HG02763 (cell line): Measurements from ENCODE around the gene CTSL.
"Not testable (repeated sequence)": the region's sequence is repeated elsewhere in the genome, so short reads cannot be mapped to it uniquely, and the experiment has no call there.

Source experiments
- ATAC-seq: cut with Tn5 transposase; IDR thresholded peaks from one replicate; pipeline ENCODE4 v1.9.1; 2021; ENCODE audit warnings: mild to moderate bottlenecking, moderate library complexity; ENCODE audit not compliant: unreplicated experiment

The CTSL gene

GRCh38 chr9:87718852-87719612 is 6.9 kb upstream of the CTSL start:
- no peak for ATAC-seq

DNA sequence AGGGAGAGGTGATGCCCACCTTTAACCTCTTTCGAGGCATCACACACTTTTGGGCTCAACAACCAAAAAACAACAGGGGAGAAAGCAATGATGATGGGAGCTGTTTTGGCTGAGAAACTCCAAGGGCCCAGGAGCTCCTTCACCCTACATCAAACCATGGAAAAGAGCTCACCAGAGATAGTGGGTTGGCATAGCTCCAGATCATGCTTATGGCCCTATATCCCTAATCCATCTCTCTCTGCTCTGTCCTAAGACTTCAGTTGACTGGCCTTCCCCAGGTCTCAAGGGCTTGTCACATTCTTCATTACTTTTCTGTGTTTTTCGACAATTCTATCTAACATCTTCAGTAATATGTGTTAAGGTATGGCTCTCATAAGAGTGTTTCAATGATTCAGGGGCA is 5.7 kb upstream of the CTSL start:
- ATAC-seq: no peak

DNA sequence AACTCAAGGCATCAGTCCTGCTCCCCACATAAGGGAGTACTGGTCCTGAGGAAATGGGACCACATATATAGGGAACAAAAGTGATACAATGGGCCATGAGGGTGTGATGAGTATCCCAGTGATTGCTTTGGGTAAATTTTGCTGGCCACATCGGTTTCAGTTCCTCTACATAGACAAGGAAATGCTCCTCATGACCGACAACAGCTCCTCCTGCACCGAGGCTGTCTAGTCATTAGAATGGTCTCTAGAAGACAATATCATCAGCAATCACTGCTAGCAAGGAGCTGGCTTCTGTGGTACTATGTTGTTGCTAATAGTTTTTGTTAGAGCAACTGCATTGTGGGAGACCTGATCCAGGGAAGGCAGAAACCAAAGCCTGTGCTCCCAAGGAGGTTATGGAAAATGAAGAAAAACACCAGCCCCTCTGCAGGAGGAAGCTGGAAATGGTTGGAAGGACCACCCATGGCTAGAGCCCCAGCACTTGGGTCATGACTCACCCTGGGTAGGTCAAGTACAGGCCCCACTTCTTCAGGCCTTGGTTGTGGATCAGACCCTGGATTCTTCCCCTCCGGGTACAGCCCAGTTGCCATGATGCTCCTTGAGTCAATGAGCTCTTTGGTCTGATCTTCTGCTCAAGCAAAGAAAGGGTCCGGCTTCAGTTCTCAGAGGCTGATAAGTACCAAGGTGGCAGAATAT is 3.4 kb upstream of the CTSL start:
- no peak for ATAC-seq

- no peak for ATAC-seq
Measured at GRCh38 chr9:87725356-87725899, 491 bp upstream of the CTSL start.

DNA sequence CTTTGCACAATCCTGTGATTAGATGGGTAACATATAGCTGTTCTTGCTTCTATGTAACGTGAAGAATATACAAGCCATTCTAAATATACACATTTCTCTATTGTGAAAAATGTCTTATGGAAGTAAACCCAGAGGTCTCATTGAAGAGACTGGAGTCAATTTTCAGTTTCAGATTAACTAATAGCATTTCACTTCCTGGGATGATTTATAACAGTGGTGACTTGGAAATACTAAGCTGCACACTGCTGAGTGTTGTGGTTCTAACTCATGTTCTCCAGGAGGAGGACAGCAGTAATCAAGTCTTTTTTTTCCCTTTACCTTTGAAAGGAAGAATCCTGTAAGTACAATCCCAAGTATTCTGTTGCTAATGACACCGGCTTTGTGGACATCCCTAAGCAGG is 3.3 kb downstream of the CTSL start:
- ATAC-seq: no peak

GRCh38 chr9:87731321-87731720 is 5.4 kb downstream of the CTSL start:
- no peak for ATAC-seq

DNA sequence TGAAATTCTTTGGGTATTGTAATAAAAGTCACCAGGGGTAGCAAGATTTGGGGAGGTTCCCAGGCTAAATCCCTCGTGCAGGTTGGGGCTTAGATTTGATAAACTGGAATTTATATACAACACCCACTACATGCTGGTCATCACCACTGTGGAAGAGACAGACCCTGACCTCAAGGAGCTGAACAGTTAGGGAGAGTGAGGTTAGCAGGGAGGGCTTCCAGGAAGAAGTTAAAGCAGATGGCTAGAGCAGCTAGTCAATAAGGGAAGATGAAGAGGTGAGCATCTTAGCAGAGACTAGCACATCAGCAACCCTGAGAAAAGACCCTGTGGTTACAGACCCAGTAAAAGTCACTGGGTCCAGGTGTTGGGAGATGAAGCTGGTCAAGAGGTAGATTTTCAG is 6.4 kb downstream of the CTSL start:
- ATAC-seq: no peak

- ATAC-seq: no peak
Measured at GRCh38 chr9:87732756-87733155, 6.8 kb downstream of the CTSL start.

DNA sequence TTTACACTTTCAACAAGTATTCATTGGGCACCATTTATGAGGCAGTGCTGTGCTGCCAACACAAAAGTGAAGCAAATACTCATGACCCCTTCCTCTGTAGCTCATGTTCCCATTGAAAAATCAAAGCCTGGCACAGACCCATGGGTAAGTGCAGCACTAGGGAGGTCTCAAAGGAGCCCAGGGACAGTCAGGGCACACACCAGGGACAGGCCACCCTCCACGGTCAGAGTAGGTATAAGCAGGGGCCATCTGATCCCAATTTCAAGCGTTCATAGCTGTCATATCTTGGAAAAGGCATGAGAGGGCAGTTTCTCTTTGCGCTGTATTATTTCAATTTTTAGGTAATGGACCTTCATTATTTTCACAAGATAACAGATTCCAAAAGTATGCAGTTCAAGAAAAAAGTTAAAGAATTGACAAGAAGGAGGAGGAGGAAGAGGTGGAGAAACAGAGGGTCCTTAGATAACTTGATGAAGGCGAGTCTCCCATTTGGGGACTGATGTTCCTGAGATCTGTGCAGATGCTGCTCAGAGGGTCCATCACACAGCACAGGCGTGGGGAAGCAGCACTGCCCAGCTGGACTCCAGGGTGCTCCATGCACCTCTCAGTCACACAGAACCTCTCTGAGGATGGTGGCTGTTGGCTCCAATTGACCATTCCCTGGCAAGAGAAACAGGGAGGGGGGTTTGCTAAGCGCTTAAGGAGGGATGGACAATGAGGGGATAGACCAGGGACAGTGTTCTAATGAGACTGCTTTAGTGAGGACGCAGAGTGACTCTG is 7.5 kb downstream of the CTSL start:
- no peak for ATAC-seq

- no peak for ATAC-seq
Measured at GRCh38 chr9:87734106-87734505, 8.2 kb downstream of the CTSL start.

GRCh38 chr9:87739546-87739945 is 13.6 kb downstream of the CTSL start:
- no peak for ATAC-seq

GRCh38 chr9:87740209-87740608 is 14.3 kb downstream of the CTSL start:
- ATAC-seq: no peak

- no peak for ATAC-seq
Measured at GRCh38 chr9:87741326-87741725, 15.4 kb downstream of the CTSL start.

- ATAC-seq: no peak
Measured at GRCh38 chr9:87741891-87742290, 16.0 kb downstream of the CTSL start.

- no peak for ATAC-seq
Measured at GRCh38 chr9:87742813-87743428, 17.0 kb downstream of the CTSL start.

GRCh38 chr9:87744247-87744646 is 18.3 kb downstream of the CTSL start:
- not testable (repeated sequence) for ATAC-seq

GRCh38 chr9:87746186-87746585 is 20.3 kb downstream of the CTSL start:
- no peak for ATAC-seq

DNA sequence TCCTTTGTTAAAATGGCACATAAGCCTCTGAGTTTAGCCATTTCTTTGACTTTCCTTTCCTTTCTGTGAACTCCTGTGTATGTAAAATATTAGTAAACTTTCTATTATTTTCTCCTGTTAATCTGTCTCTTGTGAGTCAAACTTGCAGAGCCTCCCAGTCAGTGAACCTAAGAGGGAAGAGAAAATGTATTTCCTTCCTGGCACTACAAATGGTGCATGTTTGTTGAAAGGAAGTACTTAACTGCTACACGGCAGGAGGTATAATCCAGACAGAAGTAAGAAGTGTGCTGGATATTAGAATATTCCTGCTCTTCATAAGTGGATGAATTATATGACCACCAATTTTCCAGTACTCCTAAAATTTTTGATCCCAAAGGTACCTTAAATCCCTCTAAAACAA is 23.0 kb downstream of the CTSL start:
- ATAC-seq: no peak

DNA sequence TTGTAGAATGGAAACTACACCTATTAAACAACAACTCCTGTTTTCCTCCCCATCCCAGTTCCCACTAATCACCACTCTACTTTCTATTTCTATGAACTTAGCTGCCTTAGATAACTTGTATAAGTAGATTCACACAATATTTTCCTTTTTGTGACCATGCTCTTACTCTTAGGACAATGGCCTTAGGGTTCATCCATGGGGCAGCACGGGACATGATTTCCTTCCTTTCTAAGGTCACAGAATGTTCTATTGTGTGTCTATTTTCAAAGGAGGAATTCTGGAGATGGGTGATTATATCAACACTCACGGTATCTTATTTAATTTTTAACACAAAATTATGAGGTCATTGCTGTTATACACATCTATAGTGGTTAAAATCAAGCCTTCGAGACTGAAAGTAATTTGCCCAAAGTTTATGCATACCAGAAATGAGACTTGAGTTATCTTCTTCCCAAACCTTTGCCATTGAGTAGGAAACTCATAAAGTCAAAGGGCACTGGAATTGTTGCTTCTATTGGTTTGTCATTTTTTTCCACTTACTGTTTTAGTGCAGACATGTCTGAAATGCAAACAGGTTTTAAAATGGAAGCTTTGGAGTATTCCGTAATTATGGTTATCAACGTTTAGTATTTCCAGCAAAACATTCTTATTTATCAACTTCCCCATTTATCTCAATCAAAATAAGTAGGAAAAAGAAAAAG is 23.6 kb downstream of the CTSL start:
- no peak for ATAC-seq

DNA sequence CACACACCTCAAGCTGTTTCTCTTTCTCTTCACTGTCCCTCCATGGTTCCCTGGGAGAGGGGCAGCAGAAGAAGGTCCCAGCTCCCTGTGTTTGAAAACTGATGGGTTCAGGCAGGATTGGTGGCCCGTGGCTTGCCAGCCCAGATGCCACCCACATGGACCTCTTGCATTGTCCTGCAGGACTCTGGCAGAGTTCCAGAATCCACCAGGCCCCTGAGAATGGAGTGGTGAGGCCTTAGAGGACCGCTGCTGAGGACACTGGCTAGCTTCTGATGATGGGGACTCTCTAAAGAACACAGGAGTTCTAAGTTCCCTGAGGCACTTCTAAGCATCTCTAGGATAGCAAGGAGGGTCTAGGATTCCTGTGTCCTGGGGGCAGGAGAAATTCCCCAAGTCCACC is 24.8 kb downstream of the CTSL start:
- no peak for ATAC-seq

GRCh38 chr9:87751423-87751822 is 25.5 kb downstream of the CTSL start:
- no peak for ATAC-seq
